CD4-positive, alpha-beta T cell (primary cell): Measurements from ENCODE around the gene KRT5. TPM values are rescaled to one million over a fixed set of nuclear protein-coding genes. Genes with fewer than 3 reads are reported as not detected.

ENCODE experiments used
- ATAC-seq: fragments of 200-7000 bp; cut with Tn5 transposase; one replicate; pipeline ENCODE4 v1.10.0; 2022; ENCODE audit warnings: mild to moderate bottlenecking; ENCODE audit not compliant: poor library complexity
- CTCF ChIA-PET: fragments of 350-600 bp; sonication (Branson Sonifier 250); formaldehyde crosslinking; loops from one replicate; lab custom pipeline; 2021; ENCODE audit warnings: antibody characterized with exemption, inconsistent platforms; lab: Charles Lee
- POLR2A ChIA-PET: fragments of 350-600 bp; sonication (Branson Sonifier 250); formaldehyde crosslinking; loops from one replicate; lab custom pipeline; 2021; ENCODE audit warnings: antibody characterized with exemption, inconsistent platforms; lab: Charles Lee
- DNase-seq, 14 experiments: peaks; one replicate each; pipeline ENCODE4 v3.0.0-alpha.2; 2013 to 2020; ENCODE audit warnings: mixed read lengths in 2 of 14
- H3K27ac ChIP-seq, 2 donors: one replicate each; pipeline versions ENCODE4 v1.5.1 to v1.7.0; 2013; ENCODE audit warnings: low read length in 2 of 2, low read depth in 1 of 2, mild to moderate bottlenecking in 1 of 2
- H3K27me3 ChIP-seq, 2 experiments: 1 replicate in 1 of 2; 2 replicates in 1 of 2; pipeline versions ENCODE4 v1.6.1 to v1.7.0; 2013; ENCODE audit warnings: low read length in 2 of 2, control low read depth in 1 of 2, mild to moderate bottlenecking in 1 of 2, moderate library complexity in 1 of 2; ENCODE audit not compliant: insufficient read depth in 2 of 2, control insufficient read depth in 1 of 2
- H3K36me3 ChIP-seq: one replicate; pipeline ENCODE4 v1.6.1; 2013; ENCODE audit warnings: low read length, control low read depth; ENCODE audit not compliant: insufficient read depth
- H3K4me1 ChIP-seq: one replicate; pipeline ENCODE4 v1.6.1; 2013; ENCODE audit warnings: low read length, control low read depth; ENCODE audit not compliant: insufficient read depth
- H3K4me3 ChIP-seq: one replicate; pipeline ENCODE4 v1.5.1; 2013; ENCODE audit warnings: mild to moderate bottlenecking, low read length, moderate library complexity
- H3K9me3 ChIP-seq, 2 experiments: 1 replicate in 1 of 2; 2 replicates in 1 of 2; pipeline versions ENCODE4 v1.6.1 to v1.7.0; 2013; ENCODE audit warnings: low read length in 2 of 2, mild to moderate bottlenecking in 2 of 2, control low read depth in 1 of 2, moderate library complexity in 1 of 2; ENCODE audit not compliant: control insufficient read depth in 1 of 2, insufficient read depth in 1 of 2
- H3K27ac Mint-ChIP-seq: one replicate; pipeline ENCODE4 v1.8.0; 2020; ENCODE audit warnings: mixed read lengths
- H3K27me3 Mint-ChIP-seq: one replicate; pipeline ENCODE4 v1.8.0; 2021; ENCODE audit warnings: mixed read lengths
- H3K36me3 Mint-ChIP-seq: one replicate; pipeline ENCODE4 v1.8.0; 2021; ENCODE audit warnings: low read depth, mixed read lengths
- H3K4me1 Mint-ChIP-seq: one replicate; pipeline ENCODE4 v1.8.0; 2021; ENCODE audit warnings: low read depth, mixed read lengths
- H3K4me3 Mint-ChIP-seq: one replicate; pipeline ENCODE4 v1.8.0; 2020; ENCODE audit warnings: mild to moderate bottlenecking, mixed read lengths
- H3K9me3 Mint-ChIP-seq: one replicate; pipeline ENCODE4 v1.8.0; 2020; ENCODE audit warnings: mixed read lengths
- CTCF ChIP-seq: fragments of 200-600 bp; IDR thresholded peaks from one replicate; pipeline ENCODE4 v1.8.0; 2022; ENCODE audit warnings: antibody characterized with exemption, mild to moderate bottlenecking
- intact Hi-C, 2 experiments: fragments of 100-400 bp; cut with DNase I in 1 of 2; cut with micrococcal nuclease in 1 of 2; formaldehyde crosslinking; loops; one replicate each; pipeline versions ENCODE4 v1.15.1 to v1.9.0; 2023 to 2025; cut with DNase I, micrococcal nuclease
- total RNA-seq, 174 experiments: library from RNA in 2 of 174; stranded (reverse) in 2 of 174; gene quantifications; one replicate each; pipeline ENCODE4 v1.2.3 and lab custom pipeline; 2021 to 2026

KRT5 gene
- total RNA-seq, 2 experiments from 2014 or later = 0.60 to 0.81 TPM

- no peak overlapping the region for H3K27ac ChIP-seq
- H3K27ac Mint-ChIP-seq = no peak overlapping the region
- H3K4me1 Mint-ChIP-seq = no peaks in the 10 kb centered on the region
- ChIA-PET POLR2A (no interaction called here), CTCF (no interaction called here)
- H3K4me3 Mint-ChIP-seq = no peak overlapping the region
- no peaks in the 10 kb centered on the region for H3K36me3 Mint-ChIP-seq
- peaks cover 33% of the 10 kb centered on the region for H3K27me3 Mint-ChIP-seq
- H3K27me3 ChIP-seq = peaks cover 0 to 8% of the 10 kb centered on the region in 2 experiments
- ATAC-seq = no peak
- H3K4me1 ChIP-seq = no peaks in the 10 kb centered on the region
- no peak overlapping the region for H3K4me3 ChIP-seq
- no peak for TF ChIP-seq CTCF
- H3K36me3 ChIP-seq = no peaks in the 10 kb centered on the region
- no peak for DNase-seq
- H3K9me3 ChIP-seq = no peaks in the 10 kb centered on the region
- intact Hi-C loops = no loop called here
- H3K9me3 Mint-ChIP-seq = no peaks in the 10 kb centered on the region
Measured at GRCh38 chr12:52495389-52495788, 24.8 kb downstream of the KRT5 start.

- H3K36me3 Mint-ChIP-seq = no peaks in the 10 kb centered on the region
- no peaks in the 10 kb centered on the region for H3K4me1 Mint-ChIP-seq
- no peak overlapping the region for H3K4me3 Mint-ChIP-seq
- Histone ChIP-seq H3K4me1 (no peaks in the 10 kb centered on the region), H3K27me3 (peaks cover 0 to 8% of the 10 kb centered on the region in 2 experiments), H3K9me3 (no peaks in the 10 kb centered on the region), H3K27ac (no peak overlapping the region), H3K4me3 (no peak overlapping the region), H3K36me3 (no peaks in the 10 kb centered on the region)
- DNase-seq = no peak
- ChIA-PET POLR2A (no interaction called here), CTCF (no interaction called here)
- ATAC-seq = no peak
- H3K27ac Mint-ChIP-seq = no peak overlapping the region
- intact Hi-C loops = no loop called here
- no peaks in the 10 kb centered on the region for H3K9me3 Mint-ChIP-seq
- peaks cover 39% of the 10 kb centered on the region for H3K27me3 Mint-ChIP-seq
- TF ChIP-seq CTCF = no peak
Measured at GRCh38 chr12:52494518-52494917, 25.7 kb downstream of the KRT5 start.

GRCh38 chr12:52494100-52494499 lies 26.1 kb downstream of the KRT5 start:
- intact Hi-C loops = no loop called here

More at GRCh38 chr12:52494100-52494499, 26.1 kb downstream of the KRT5 start:
- Mint-ChIP-seq H3K27ac (no peak overlapping the region), H3K27me3 (peaks cover 42% of the 10 kb centered on the region), H3K4me1 (no peaks in the 10 kb centered on the region), H3K4me3 (no peak overlapping the region), H3K36me3 (no peaks in the 10 kb centered on the region), H3K9me3 (no peaks in the 10 kb centered on the region)
- no peaks in the 10 kb centered on the region for H3K4me1 ChIP-seq
- no peak overlapping the region for H3K4me3 ChIP-seq
- H3K9me3 ChIP-seq = no peaks in the 10 kb centered on the region
- peaks cover 0 to 8% of the 10 kb centered on the region in 2 experiments for H3K27me3 ChIP-seq
- POLR2A ChIA-PET = no interaction called here
- no peak for ATAC-seq
- no peaks in the 10 kb centered on the region for H3K36me3 ChIP-seq
- TF ChIP-seq CTCF = no peak
- H3K27ac ChIP-seq = no peak overlapping the region
- DNase-seq = no peak
- CTCF ChIA-PET = no interaction called here
